HepG2 (cell line): ENCODE measurements around the gene IL1R1. TPM values are rescaled to one million over a fixed set of nuclear protein-coding genes. Genes with fewer than 3 reads are reported as not detected.

Experiments
- FOXA1 ChIP-seq, 2 experiments: fragments of 450-650 bp in 1 of 2; sonication (generic) in 1 of 2; formaldehyde crosslinking in 1 of 2; IDR thresholded peaks; 2 replicates each; pipeline versions ENCODE4 v1.4.0 to v1.6.1; 2016 to 2020; ENCODE audit warnings: missing genetic modification reagents in 1 of 2
- GFI1 ChIP-seq: sonication (generic); formaldehyde crosslinking; IDR thresholded peaks from 2 replicates; pipeline ENCODE4 v1.5.0; 2020; ENCODE audit warnings: missing genetic modification reagents, mild to moderate bottlenecking, borderline replicate concordance
- KDM2A ChIP-seq: sonication (generic); formaldehyde crosslinking; IDR thresholded peaks from 2 replicates; pipeline ENCODE4 v1.4.0; 2020; ENCODE audit warnings: low read depth, missing genetic modification reagents, borderline replicate concordance
- MED1 ChIP-seq: sonication (generic); formaldehyde crosslinking; IDR thresholded peaks from 2 replicates; pipeline ENCODE4 v1.4.0; 2020; ENCODE audit warnings: missing genetic modification reagents
- MTF1 ChIP-seq: sonication (generic); formaldehyde crosslinking; IDR thresholded peaks from 2 replicates; pipeline ENCODE4 v1.5.0; 2020; ENCODE audit warnings: missing genetic modification reagents
- NAIF1 ChIP-seq: sonication (generic); formaldehyde crosslinking; IDR thresholded peaks from 2 replicates; pipeline ENCODE4 v1.5.0; 2020; ENCODE audit warnings: mild to moderate bottlenecking, missing genetic modification reagents, borderline replicate concordance
- PLRG1 ChIP-seq: fragments of 450-650 bp; conservative IDR thresholded peaks from 2 replicates; pipeline ENCODE4 v1.6.1; 2016
- RBFOX2 ChIP-seq: fragments of 200-400 bp; formaldehyde crosslinking; IDR thresholded peaks from 2 replicates; pipeline ENCODE4 v1.6.1; 2017; ENCODE audit warnings: low read depth, mild to moderate bottlenecking, low read length
- TCF12 ChIP-seq, 2 experiments: fragments of 450-650 bp in 1 of 2; sonication (generic) in 1 of 2; formaldehyde crosslinking in 1 of 2; IDR thresholded peaks; 2 replicates each; pipeline versions ENCODE4 v1.6.1 to v1.8.0; 2017 to 2022; ENCODE audit warnings: antibody characterized with exemption in 1 of 2, mild to moderate bottlenecking in 1 of 2, missing genetic modification reagents in 1 of 2, moderate library complexity in 1 of 2
- ZBTB8A ChIP-seq: sonication (generic); formaldehyde crosslinking; IDR thresholded peaks from 2 replicates; pipeline ENCODE4 v1.4.0; 2020; ENCODE audit warnings: mild to moderate bottlenecking, low read depth, missing genetic modification reagents, borderline replicate concordance
- ZNF281 ChIP-seq: sonication (generic); formaldehyde crosslinking; IDR thresholded peaks from 2 replicates; pipeline ENCODE4 v1.4.0; 2020; ENCODE audit warnings: missing genetic modification reagents, borderline replicate concordance
- ZNF556 ChIP-seq: sonication (generic); formaldehyde crosslinking; IDR thresholded peaks from 2 replicates; pipeline ENCODE4 v1.4.0; 2020; ENCODE audit warnings: mild to moderate bottlenecking, missing genetic modification reagents, borderline replicate concordance
- polyA plus RNA-seq, 8 experiments: library from polyadenylated mRNA; depleted of rRNA in 3 of 8; stranded (reverse) in 7 of 8; unstranded in 1 of 8; fragments of >200 nt; fragmentation: Illumina TruSeq in 4 of 8; extraction: Trizol in 4 of 8; gene quantifications; 2 replicates each; pipeline versions ENCODE4 v1.2.1 to v1.2.3, GENCODE V29; 2011 to 2016; ENCODE audit warnings: low read depth in 4 of 8, missing spikeins in 1 of 8, mixed read lengths in 1 of 8; ENCODE audit not compliant: insufficient read depth in 1 of 8
- total RNA-seq, 5 experiments: library from RNA; depleted of rRNA; stranded (reverse); fragments of >200 nt; fragmentation: Illumina TruSeq; extraction: Trizol; gene quantifications; 2 replicates each; pipeline ENCODE4 v1.2.3, GENCODE V29; 2016; ENCODE audit warnings: low read depth in 1 of 5
- TF ChIP-seq, protein P1 (sequence below): sonication (generic); formaldehyde crosslinking; IDR thresholded peaks from 2 replicates; pipeline ENCODE4 v1.4.0; 2020; ENCODE audit warnings: missing genetic modification reagents, borderline replicate concordance
- TF ChIP-seq, protein P2 (sequence below): sonication (generic); formaldehyde crosslinking; conservative IDR thresholded peaks from 2 replicates; pipeline ENCODE4 v1.4.0; 2020; ENCODE audit warnings: mild to moderate bottlenecking, missing genetic modification reagents, moderate library complexity
- TF ChIP-seq, protein P3 (sequence below), 2 experiments: fragments of 450-650 bp in 1 of 2; sonication (generic) in 1 of 2; formaldehyde crosslinking; IDR thresholded peaks; 2 replicates each; pipeline versions ENCODE4 v1.5.0 to v1.8.0; 2020 to 2022; ENCODE audit warnings: mild to moderate bottlenecking in 1 of 2, missing genetic modification reagents in 1 of 2

Gene IL1R1
- total and polyA plus RNA-seq, 2 of the 13 experiments (the other 11 are each of a cell fraction or from before 2014, with no cell fraction given): 38.0 to 93.1 TPM

DNA sequence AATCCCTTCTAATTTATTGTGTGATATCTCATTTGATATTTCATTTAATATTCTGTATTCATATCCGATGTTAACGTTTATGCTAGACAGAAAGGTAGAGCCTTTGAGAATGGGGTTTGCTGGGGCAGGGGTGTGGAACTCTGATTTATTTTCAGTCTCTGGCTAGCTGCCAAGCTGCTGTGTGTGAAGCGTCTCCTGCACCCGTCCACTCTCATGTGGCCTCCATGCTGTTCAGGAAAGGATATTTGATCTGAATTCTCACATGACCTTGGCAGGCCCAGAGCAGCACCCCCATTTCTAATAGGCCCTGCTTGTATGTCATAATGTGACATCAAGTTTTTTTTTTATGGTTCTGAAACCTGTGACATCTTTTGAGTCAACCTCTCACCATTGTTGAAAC lies 1.6 kb downstream of the IL1R1 start (continued):
- TF ChIP-seq NAIF1 (CRISPR knock-in tag) (no peak), FOXA1 (IDR thresholded peaks at IDR 0.05) (no peak), FOXA1 (CRISPR knock-in tag; IDR thresholded peaks at IDR 0.05) (no peak), TCF12 (IDR thresholded peaks at IDR 0.05) (no peak), TCF12 (CRISPR knock-in tag; IDR thresholded peaks at IDR 0.05) (no peak), ZNF556 (no peak), GFI1 (CRISPR knock-in tag) (peak; percentile 73; the same call in 1 of the 2 replicates), ZBTB8A (no peak), KDM2A (CRISPR knock-in tag) (no peak), MED1 (CRISPR knock-in tag) (no peak), MTF1 (CRISPR knock-in tag) (no peak), RBFOX2 (peak; percentile 42), ZNF281 (CRISPR knock-in tag) (peak; percentile 15; the same call in 1 of the 2 replicates), PLRG1 (no peak)
- TF ChIP-seq, protein P1, sequence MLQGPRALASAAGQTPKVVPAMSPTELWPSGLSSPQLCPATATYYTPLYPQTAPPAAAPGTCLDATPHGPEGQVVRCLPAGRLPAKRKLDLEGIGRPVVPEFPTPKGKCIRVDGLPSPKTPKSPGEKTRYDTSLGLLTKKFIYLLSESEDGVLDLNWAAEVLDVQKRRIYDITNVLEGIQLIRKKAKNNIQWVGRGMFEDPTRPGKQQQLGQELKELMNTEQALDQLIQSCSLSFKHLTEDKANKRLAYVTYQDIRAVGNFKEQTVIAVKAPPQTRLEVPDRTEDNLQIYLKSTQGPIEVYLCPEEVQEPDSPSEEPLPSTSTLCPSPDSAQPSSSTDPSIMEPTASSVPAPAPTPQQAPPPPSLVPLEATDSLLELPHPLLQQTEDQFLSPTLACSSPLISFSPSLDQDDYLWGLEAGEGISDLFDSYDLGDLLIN: no peak
- TF ChIP-seq, protein P2, sequence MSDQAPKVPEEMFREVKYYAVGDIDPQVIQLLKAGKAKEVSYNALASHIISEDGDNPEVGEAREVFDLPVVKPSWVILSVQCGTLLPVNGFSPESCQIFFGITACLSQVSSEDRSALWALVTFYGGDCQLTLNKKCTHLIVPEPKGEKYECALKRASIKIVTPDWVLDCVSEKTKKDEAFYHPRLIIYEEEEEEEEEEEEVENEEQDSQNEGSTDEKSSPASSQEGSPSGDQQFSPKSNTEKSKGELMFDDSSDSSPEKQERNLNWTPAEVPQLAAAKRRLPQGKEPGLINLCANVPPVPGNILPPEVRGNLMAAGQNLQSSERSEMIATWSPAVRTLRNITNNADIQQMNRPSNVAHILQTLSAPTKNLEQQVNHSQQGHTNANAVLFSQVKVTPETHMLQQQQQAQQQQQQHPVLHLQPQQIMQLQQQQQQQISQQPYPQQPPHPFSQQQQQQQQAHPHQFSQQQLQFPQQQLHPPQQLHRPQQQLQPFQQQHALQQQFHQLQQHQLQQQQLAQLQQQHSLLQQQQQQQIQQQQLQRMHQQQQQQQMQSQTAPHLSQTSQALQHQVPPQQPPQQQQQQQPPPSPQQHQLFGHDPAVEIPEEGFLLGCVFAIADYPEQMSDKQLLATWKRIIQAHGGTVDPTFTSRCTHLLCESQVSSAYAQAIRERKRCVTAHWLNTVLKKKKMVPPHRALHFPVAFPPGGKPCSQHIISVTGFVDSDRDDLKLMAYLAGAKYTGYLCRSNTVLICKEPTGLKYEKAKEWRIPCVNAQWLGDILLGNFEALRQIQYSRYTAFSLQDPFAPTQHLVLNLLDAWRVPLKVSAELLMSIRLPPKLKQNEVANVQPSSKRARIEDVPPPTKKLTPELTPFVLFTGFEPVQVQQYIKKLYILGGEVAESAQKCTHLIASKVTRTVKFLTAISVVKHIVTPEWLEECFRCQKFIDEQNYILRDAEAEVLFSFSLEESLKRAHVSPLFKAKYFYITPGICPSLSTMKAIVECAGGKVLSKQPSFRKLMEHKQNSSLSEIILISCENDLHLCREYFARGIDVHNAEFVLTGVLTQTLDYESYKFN (CRISPR knock-in tag): no peak
- TF ChIP-seq, protein P3, sequence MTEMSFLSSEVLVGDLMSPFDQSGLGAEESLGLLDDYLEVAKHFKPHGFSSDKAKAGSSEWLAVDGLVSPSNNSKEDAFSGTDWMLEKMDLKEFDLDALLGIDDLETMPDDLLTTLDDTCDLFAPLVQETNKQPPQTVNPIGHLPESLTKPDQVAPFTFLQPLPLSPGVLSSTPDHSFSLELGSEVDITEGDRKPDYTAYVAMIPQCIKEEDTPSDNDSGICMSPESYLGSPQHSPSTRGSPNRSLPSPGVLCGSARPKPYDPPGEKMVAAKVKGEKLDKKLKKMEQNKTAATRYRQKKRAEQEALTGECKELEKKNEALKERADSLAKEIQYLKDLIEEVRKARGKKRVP (CRISPR knock-in tag; IDR thresholded peaks at IDR 0.05): no peak
